HG03280 (cell line): Measurements from ENCODE around the gene TRPM4.
"Not testable (repeated sequence)": the region's sequence is repeated elsewhere in the genome, so short reads cannot be mapped to it uniquely, and the experiment has no call there.

Experiments
- ATAC-seq: cut with Tn5 transposase; IDR thresholded peaks from one replicate; pipeline ENCODE4 v1.9.1; 2021; ENCODE audit warnings: mild to moderate bottlenecking, moderate library complexity; ENCODE audit not compliant: unreplicated experiment

The TRPM4 gene

GRCh38 chr19:49150106-49150943, 7.3 kb upstream of the TRPM4 start:
- no peak for ATAC-seq

DNA sequence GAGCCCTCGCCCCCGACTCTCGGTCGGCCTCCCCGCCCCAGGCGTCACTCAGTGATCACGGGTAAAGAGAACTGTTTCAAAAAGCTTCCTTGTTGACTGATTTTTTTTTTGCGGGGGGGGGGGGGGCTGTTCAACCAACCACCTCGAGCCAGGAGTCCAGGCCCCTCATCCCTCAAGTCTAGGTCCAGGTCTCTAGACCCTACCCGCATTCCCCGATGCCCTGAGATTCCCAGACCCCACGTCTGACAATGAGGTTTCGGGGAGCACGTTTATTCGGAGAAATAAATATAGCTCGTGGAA, 6.7 kb upstream of the TRPM4 start:
- ATAC-seq: no peak

- no peak for ATAC-seq
Measured at GRCh38 chr19:49151267-49152118, 6.1 kb upstream of the TRPM4 start.

GRCh38 chr19:49152119-49152550, 5.5 kb upstream of the TRPM4 start:
- no peak for ATAC-seq

DNA sequence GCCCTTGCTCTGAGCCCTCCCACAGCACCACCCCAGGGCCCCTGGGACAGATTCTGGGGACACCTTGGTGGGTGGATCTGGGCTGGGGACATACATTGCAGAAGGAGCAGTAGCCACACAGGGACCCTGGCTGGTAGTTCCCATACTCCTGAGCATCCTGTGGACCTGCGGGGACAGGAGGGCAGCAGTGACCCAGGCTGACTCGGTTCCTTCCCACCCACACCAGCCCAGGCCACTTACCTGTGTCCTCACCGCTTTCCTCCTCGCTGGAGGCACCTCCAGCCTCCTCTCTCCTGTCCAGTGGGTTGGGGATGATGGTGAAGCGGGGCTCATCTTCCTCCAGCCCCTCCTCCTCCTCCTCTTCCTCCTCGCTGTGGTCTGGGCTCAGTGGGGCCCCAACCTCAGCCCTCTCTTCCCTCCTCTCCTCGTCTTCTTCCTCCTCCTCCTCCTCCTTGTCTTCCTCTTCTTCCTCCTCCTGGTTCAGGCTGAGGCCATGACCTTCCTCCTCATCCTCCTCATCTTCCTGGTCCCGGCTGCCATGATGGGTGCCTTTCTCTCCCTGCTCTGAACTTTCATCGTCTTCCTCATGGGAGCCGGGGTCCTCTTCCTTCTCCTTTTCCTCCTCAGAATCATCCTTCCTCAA, 4.3 kb upstream of the TRPM4 start:
- ATAC-seq: no peak

- ATAC-seq: no peak
Measured at GRCh38 chr19:49154279-49154678, 3.3 kb upstream of the TRPM4 start.

- no peak for ATAC-seq
Measured at GRCh38 chr19:49155005-49155819, 2.4 kb upstream of the TRPM4 start, which contains the start of gene HRC. Gene HRC, minus strand, starts transcription at chr19:49155396. Its CDS starts 159 bp downstream, at chr19:49155237.

DNA sequence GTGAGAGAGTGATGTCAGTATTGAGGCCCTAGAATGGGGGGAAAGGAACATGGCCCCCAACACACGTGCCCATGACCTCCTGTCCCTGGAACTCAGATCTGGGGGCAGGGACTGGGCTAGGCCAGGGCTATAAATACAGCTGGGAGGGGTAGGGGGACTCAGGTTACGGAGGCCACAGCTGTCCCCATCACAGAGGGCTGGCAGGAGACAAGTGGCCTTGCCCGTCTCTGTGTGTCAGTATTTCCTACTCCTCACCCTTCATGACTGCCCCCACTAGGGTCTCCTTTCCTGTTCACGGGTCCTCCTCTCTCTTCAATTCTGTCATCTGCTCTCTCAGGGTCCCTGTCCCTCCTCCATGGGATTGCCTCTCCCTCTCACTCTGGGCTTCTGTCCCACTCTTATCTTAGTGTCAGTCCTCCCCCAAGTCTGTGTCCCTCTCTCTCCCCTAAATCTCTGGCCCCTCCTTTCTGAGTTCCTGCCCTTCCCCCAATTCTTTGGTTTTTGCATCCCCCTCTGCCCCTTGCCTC, 1.7 kb upstream of the TRPM4 start:
- ATAC-seq: no peak

DNA sequence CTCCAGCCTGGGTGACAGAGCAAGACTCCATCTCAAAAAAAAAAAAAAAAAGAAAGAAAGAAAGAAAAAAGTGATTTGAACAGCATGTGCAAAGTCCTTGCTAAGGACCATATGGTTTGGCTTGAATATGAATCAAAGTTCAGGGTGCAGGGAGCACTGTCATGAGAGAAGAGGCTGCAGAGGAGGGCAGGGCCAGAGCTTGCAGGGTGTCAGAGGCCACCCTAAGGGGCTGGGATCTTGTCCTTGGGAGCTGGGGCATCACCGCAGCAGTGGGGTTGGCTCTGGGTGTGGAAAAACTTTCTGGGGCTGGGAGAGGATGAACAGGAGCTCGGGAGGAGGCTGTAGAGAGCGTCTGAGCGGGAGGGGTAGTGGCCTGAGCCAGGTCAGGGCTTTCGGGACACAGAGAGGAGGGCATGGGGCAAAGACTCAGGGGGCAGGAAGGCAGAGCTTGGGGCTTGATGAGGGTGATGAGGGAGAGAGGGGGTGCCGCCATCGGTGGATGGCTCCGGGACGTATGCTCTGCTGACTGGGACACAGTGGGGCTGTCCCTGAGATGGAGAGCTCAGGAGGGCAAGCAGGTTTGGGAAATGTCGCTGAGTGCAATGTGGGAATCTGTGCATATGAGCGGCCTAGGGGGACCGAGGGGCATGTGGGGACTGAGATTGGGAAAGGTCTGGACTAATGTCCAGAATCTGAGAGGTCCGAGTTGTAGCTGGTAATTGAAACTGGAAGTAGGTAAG, 3.0 kb downstream of the TRPM4 start:
- ATAC-seq: no peak

- ATAC-seq: no peak
Measured at GRCh38 chr19:49161987-49162386, 4.4 kb downstream of the TRPM4 start.

DNA sequence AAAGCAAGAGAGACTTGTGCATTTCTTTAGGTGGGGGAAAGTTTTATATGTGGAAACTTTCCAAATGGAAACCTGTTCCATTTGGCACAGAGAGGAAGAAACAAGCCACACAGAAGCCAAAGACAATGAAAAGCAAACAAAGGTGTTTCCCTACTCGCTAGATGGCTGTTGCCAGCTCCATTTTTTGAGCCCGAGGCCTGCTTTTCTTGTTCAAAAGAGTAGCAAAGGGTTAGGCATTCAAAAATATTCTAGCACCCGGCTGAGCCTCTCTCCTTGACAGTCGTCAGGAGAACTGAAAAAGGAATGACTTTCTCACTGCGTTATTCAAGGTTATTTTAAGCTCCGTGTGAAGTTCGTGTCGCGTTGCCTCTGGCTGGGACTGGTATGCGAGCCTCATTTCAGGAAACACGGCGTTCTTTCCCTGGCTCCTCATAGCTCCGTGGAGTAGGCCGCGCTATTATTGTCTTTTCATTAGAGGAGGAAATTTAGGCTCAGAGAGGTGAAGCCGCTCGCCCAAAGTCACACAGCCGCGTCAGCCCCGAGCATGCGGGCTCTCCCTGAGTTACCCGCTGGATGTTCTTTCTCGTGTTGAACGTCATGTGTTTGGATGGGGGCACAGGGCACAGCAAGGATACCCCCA, 7.6 kb downstream of the TRPM4 start:
- ATAC-seq: no peak

GRCh38 chr19:49165865-49166301, 8.3 kb downstream of the TRPM4 start:
- no peak for ATAC-seq

GRCh38 chr19:49167857-49168409, 10.3 kb downstream of the TRPM4 start:
- ATAC-seq: no peak

GRCh38 chr19:49168421-49168820, 10.8 kb downstream of the TRPM4 start:
- ATAC-seq: no peak

GRCh38 chr19:49173198-49173597, 15.6 kb downstream of the TRPM4 start:
- no peak for ATAC-seq

DNA sequence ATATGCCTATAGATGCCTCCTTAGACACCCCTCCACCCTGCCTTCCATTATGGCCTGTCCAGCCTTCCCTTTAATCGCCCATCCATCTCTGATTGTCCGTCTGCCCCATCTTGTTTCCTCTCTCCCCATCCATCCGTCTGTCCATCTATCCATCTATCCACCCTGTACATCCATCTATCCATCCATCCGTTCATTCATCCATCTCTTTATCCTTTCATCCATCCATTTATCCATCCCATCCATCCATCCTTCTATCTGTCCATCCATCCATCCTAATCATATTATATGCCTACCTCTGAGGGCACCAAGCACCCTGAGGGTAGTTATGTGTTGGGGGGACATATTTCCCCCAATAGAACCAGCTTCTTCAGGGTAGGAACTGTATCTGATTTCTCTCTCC, 23.1 kb downstream of the TRPM4 start:
- ATAC-seq: no peak

- not testable (repeated sequence) for ATAC-seq
Measured at GRCh38 chr19:49182010-49182847, 24.6 kb downstream of the TRPM4 start.

DNA sequence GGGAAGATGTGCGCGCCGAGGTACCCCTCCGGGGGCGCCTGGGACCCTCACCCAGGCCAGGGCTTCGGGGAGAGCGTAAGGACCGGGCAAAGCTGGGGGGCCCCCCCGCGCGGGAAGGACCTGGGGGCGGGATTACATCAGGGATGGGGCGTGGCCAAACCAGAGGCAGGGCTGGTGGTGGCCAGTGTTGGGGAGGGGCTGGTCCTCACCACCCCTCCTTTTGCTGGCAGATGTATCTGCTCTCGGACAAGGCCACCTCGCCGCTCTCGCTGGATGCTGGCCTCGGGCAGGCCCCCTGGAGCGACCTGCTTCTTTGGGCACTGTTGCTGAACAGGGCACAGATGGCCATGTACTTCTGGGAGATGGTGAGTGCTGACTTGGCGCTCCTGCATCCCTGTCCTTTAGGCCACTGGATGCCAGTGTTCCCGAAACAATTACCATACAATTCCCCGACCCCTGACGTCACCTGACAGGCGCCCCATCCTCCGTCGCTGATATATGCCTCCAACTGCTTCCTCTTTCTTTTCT, 25.3 kb downstream of the TRPM4 start:
- no peak for ATAC-seq
